GM23338 (cell line): Measurements from ENCODE around the gene ADGRD1. TPM values are rescaled to one million over a fixed set of nuclear protein-coding genes. Genes with fewer than 3 reads are reported as not detected.

Source experiments
- ATAC-seq: fragments of 200-7000 bp; cut with Tn5 transposase; 3 replicates; pipeline ENCODE4 v1.9.1; 2020
- DNase-seq: peaks from one replicate; pipeline ENCODE4 v3.0.0-alpha.2; 2015; ENCODE audit warnings: low spot score
- H2AFZ ChIP-seq: fragments of 200-600 bp; sonication (generic); 2 replicates; pipeline ENCODE4 v1.8.0; 2016; ENCODE audit warnings: antibody characterized with exemption, mild to moderate bottlenecking, moderate library complexity
- H3F3A ChIP-seq: fragments of 200-600 bp; sonication (generic); replicated peaks from 2 replicates; pipeline ENCODE4 v1.8.0; 2017; ENCODE audit warnings: antibody characterized with exemption, mixed run types, low read depth
- H3K27ac ChIP-seq: fragments of 200-600 bp; sonication (generic); 2 replicates; pipeline ENCODE4 v1.6.1; 2016; ENCODE audit warnings: low read depth
- H3K27me3 ChIP-seq: fragments of 200-600 bp; sonication (generic); 2 replicates; pipeline ENCODE4 v1.8.0; 2016; ENCODE audit warnings: mild to moderate bottlenecking, mixed run types, moderate library complexity; ENCODE audit not compliant: insufficient read depth
- H3K36me3 ChIP-seq: fragments of 200-600 bp; sonication (generic); 2 replicates; pipeline ENCODE4 v1.8.0; 2016; ENCODE audit warnings: mild to moderate bottlenecking; ENCODE audit not compliant: insufficient read depth
- H3K4me1 ChIP-seq: fragments of 200-600 bp; sonication (generic); 2 replicates; pipeline ENCODE4 v1.8.0; 2016; ENCODE audit warnings: mild to moderate bottlenecking, moderate library complexity; ENCODE audit not compliant: insufficient read depth
- H3K4me2 ChIP-seq: fragments of 200-600 bp; sonication (generic); 2 replicates; pipeline ENCODE4 v1.7.1; 2017; ENCODE audit warnings: mixed run types
- H3K4me3 ChIP-seq: fragments of 200-600 bp; sonication (generic); 2 replicates; pipeline ENCODE4 v1.6.1; 2016; ENCODE audit warnings: mixed run types
- H3K79me2 ChIP-seq: fragments of 200-600 bp; sonication (generic); replicated peaks from 2 replicates; pipeline ENCODE4 v1.8.0; 2017; ENCODE audit warnings: mild to moderate bottlenecking; ENCODE audit not compliant: insufficient read depth
- H3K9me2 ChIP-seq: fragments of 200-600 bp; sonication (generic); 2 replicates; pipeline ENCODE4 v1.8.0; 2017; ENCODE audit not compliant: insufficient read depth
- H4K20me1 ChIP-seq: fragments of 200-600 bp; sonication (generic); replicated peaks from 2 replicates; pipeline ENCODE4 v1.8.0; 2017; ENCODE audit warnings: mild to moderate bottlenecking; ENCODE audit not compliant: insufficient read depth
- H3K27ac Mint-ChIP-seq: 2 replicates; pipeline ENCODE4 v1.8.0; 2020; ENCODE audit warnings: inconsistent platforms, mild to moderate bottlenecking, moderate library complexity, mixed read lengths
- H3K27me3 Mint-ChIP-seq: 3 replicates; pipeline ENCODE4 v1.8.0; 2022; ENCODE audit warnings: low read depth, mild to moderate bottlenecking, moderate library complexity, mixed read lengths, inconsistent platforms; ENCODE audit not compliant: insufficient read depth, poor library complexity
- H3K36me3 Mint-ChIP-seq: 3 replicates; pipeline ENCODE4 v1.8.0; 2021; ENCODE audit warnings: low read depth, mild to moderate bottlenecking, inconsistent platforms, moderate library complexity, mixed read lengths
- H3K4me1 Mint-ChIP-seq: 3 replicates; pipeline ENCODE4 v1.8.0; 2020; ENCODE audit warnings: mild to moderate bottlenecking, inconsistent platforms, mixed read lengths
- H3K4me3 Mint-ChIP-seq: 3 replicates; pipeline ENCODE4 v1.8.0; 2021; ENCODE audit warnings: moderate library complexity, mild to moderate bottlenecking, inconsistent platforms, mixed read lengths
- H3K9me3 Mint-ChIP-seq: 3 replicates; pipeline ENCODE4 v1.8.0; 2020; ENCODE audit warnings: moderate library complexity, mild to moderate bottlenecking, inconsistent platforms, mixed read lengths
- CREB1 ChIP-seq: fragments of 250-450 bp; sonication (Bioruptor Pico); IDR thresholded peaks from 2 replicates; pipeline ENCODE4 v1.5.0; 2020; ENCODE audit warnings: low read depth, mild to moderate bottlenecking, moderate library complexity
- CTCF ChIP-seq, 2 experiments: fragments of 200-600 bp in 1 of 2; sonication (generic) in 1 of 2; conservative IDR thresholded peaks; 2 replicates each; pipeline versions ENCODE4 v1.5.1 to v1.6.1; 2016 to 2017; ENCODE audit warnings: antibody characterized with exemption in 2 of 2, low read depth in 2 of 2, mild to moderate bottlenecking in 2 of 2, moderate library complexity in 1 of 2
- ETS1 ChIP-seq: IDR thresholded peaks from 2 replicates; pipeline ENCODE4 v1.6.1; 2016; ENCODE audit warnings: antibody characterized with exemption
- EZH2 ChIP-seq: fragments of 200-600 bp; sonication (generic); IDR thresholded peaks from one replicate; pipeline ENCODE4 v1.8.0; 2017; ENCODE audit warnings: antibody characterized with exemption, mild to moderate bottlenecking, low read depth; ENCODE audit not compliant: unreplicated experiment
- EZH2phosphoT487 ChIP-seq: fragments of 200-600 bp; sonication (generic); IDR thresholded peaks from one replicate; pipeline ENCODE4 v1.8.1; 2018; ENCODE audit warnings: antibody characterized with exemption; ENCODE audit not compliant: unreplicated experiment
- JUNB ChIP-seq: IDR thresholded peaks from one replicate; pipeline ENCODE4 v1.6.1; 2016; ENCODE audit warnings: antibody characterized with exemption; ENCODE audit not compliant: unreplicated experiment
- NANOG ChIP-seq: IDR thresholded peaks from 2 replicates; pipeline ENCODE4 v1.6.1; 2016; ENCODE audit warnings: antibody characterized with exemption, borderline replicate concordance
- POLR2AphosphoS5 ChIP-seq: IDR thresholded peaks from 2 replicates; pipeline ENCODE4 v1.6.1; 2016; ENCODE audit warnings: antibody characterized with exemption, low read depth
- REST ChIP-seq: IDR thresholded peaks from one replicate; pipeline ENCODE4 v1.6.1; 2018; ENCODE audit warnings: antibody characterized with exemption; ENCODE audit not compliant: unreplicated experiment
- STAT1 ChIP-seq: IDR thresholded peaks from one replicate; pipeline ENCODE4 v1.6.1; 2016; ENCODE audit warnings: antibody characterized with exemption; ENCODE audit not compliant: unreplicated experiment
- ZNF114 ChIP-seq: fragments of 250-450 bp; sonication (Bioruptor Pico); IDR thresholded peaks from 2 replicates; pipeline ENCODE4 v1.5.0; 2020; ENCODE audit warnings: mild to moderate bottlenecking, moderate library complexity
- ZNF331 ChIP-seq: fragments of 250-450 bp; sonication (Bioruptor Pico); IDR thresholded peaks from 2 replicates; pipeline ENCODE4 v1.5.0; 2020; ENCODE audit warnings: low read depth, mild to moderate bottlenecking, moderate library complexity
- ZNF462 ChIP-seq: fragments of 250-450 bp; sonication (Bioruptor Pico); IDR thresholded peaks from 2 replicates; pipeline ENCODE4 v1.5.0; 2020; ENCODE audit warnings: mild to moderate bottlenecking, moderate library complexity
- polyA plus RNA-seq: library from polyadenylated mRNA; unstranded; fragments of >200 nt; fragmentation: Nextera tagmentation; extraction: Ambion mirVana; gene quantifications from 2 replicates; pipeline ENCODE4 v1.2.1, GENCODE V29; 2016
- total RNA-seq: library from RNA; depleted of rRNA; stranded (reverse); fragments of >200 nt; shearing (Covaris generic); gene quantifications from 2 replicates; pipeline ENCODE4 v1.2.3, GENCODE V29; 2014

Gene ADGRD1
- total and polyA plus RNA-seq, 2 experiments from 2014 or later = 1.4 TPM; not detected in 1

- H3K79me2 ChIP-seq = no peaks in the 10 kb centered on the region
- H2AFZ ChIP-seq = no peak overlapping the region
- no peak overlapping the region for H3K4me3 Mint-ChIP-seq
- peaks cover 6% of the 10 kb centered on the region; the same call in 2 of the 3 replicates for H3K4me1 Mint-ChIP-seq
- no peaks in the 10 kb centered on the region for H3K27me3 ChIP-seq
- H3K27ac Mint-ChIP-seq = no peak overlapping the region
- H4K20me1 ChIP-seq = no peaks in the 10 kb centered on the region
- no peak for ATAC-seq
- TF ChIP-seq CREB1 (CRISPR knock-in tag) (no peak), ZNF462 (no peak), POLR2AphosphoS5 (no peak), ETS1 (no peak), EZH2phosphoT487 (no peak), EZH2 (no peak), NANOG (no peak), REST (no peak), ZNF331 (CRISPR knock-in tag) (no peak), STAT1 (no peak), CTCF (conservative IDR thresholded peaks at IDR 0.05; ENCODE audit: low read depth in 2 of 2) (no peak), ZNF114 (no peak), JUNB (no peak)
- no peaks in the 10 kb centered on the region for H3F3A ChIP-seq
- no peaks in the 10 kb centered on the region for H3K36me3 ChIP-seq
- no peaks in the 10 kb centered on the region for H3K4me1 ChIP-seq
- no peaks in the 10 kb centered on the region for H3K9me3 Mint-ChIP-seq
- H3K4me2 ChIP-seq = no peak overlapping the region
- peaks cover 3% of the 10 kb centered on the region for H3K27me3 Mint-ChIP-seq
- no peak overlapping the region for H3K4me3 ChIP-seq
- no peaks in the 10 kb centered on the region for H3K36me3 Mint-ChIP-seq
- no peak for DNase-seq
- no peaks in the 10 kb centered on the region for H3K9me2 ChIP-seq
- no peak overlapping the region for H3K27ac ChIP-seq
Measured at GRCh38 chr12:131054345-131055092, 100.8 kb downstream of the ADGRD1 start.
